ENCODE results near the gene ULK4.
"Not testable (repeated sequence)": the region's sequence is repeated elsewhere in the genome, so short reads cannot be mapped to it uniquely, and the experiment has no call there.

Gene ULK4

DNA sequence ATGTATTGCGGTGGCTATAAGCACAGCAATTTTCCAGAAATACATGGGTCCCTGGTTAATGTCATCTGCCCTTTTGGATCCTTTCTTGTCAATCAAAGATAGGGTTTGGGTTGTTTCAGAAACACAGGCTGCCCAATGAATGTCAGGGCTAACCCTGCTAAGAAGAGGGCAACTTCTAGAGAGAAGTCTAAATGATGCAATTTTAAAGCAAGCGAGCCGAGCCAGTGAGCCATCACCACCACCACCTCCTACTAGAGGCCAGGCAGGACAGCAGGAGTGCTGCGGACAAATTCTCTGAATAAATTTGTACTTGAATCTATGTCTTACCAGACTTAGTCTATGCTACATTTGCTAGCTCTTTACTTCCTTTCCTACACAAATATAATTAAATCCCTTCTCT lies 514.2 kb downstream of the ULK4 start:
- Histone ChIP-seq H3K9me3 (ENCODE audit: control insufficient read depth in 2 of 2, low read length in 2 of 2) (no peaks in the 10 kb centered on the region), H3K36me3 (ENCODE audit: control insufficient read depth in 2 of 2, insufficient read depth in 2 of 2, low read length in 2 of 2) (no peaks in the 10 kb centered on the region), H3K27me3 (ENCODE audit: control insufficient read depth in 1 of 2, insufficient read depth in 2 of 2, low read length in 2 of 2) (no peaks in the 10 kb centered on the region), H3K9ac (ENCODE audit: low read length in 2 of 2) (no peak overlapping the region), H3K4me3 (ENCODE audit: low read length in 2 of 2) (no peak overlapping the region), H3K27ac (ENCODE audit: low read length) (no peak overlapping the region), H3K4me1 (ENCODE audit: control insufficient read depth, insufficient read depth, low read length) (no peaks in the 10 kb centered on the region)

DNA sequence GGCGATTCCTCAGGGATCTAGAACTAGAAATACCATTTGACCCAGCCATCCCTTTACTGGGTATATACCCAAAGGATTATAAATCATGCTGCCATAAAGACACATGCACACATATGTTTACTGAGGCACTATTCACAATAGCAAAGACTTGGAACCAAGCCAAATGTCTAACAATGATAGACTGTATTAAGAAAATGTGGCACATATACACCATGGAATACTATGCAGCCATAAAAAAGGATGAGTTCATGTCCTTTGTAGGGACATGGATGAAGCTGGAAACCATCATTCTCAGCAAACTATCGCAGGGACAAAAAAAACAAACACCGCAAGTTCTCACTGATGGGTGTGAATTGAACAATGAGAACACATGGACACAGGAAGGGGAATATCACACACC lies 515.6 kb downstream of the ULK4 start:
- H3K9me3 ChIP-seq (ENCODE audit: control insufficient read depth in 2 of 2, low read length in 2 of 2); H3K9ac ChIP-seq (ENCODE audit: low read length in 2 of 2); H3K4me1 ChIP-seq (ENCODE audit: control insufficient read depth, insufficient read depth, low read length); H3K36me3 ChIP-seq (ENCODE audit: control insufficient read depth in 2 of 2, insufficient read depth in 2 of 2, low read length in 2 of 2); H3K27ac ChIP-seq (ENCODE audit: low read length); H3K4me3 ChIP-seq (ENCODE audit: low read length in 2 of 2); H3K27me3 ChIP-seq (ENCODE audit: control insufficient read depth in 1 of 2, insufficient read depth in 2 of 2, low read length in 2 of 2): not testable (repeated sequence)

DNA sequence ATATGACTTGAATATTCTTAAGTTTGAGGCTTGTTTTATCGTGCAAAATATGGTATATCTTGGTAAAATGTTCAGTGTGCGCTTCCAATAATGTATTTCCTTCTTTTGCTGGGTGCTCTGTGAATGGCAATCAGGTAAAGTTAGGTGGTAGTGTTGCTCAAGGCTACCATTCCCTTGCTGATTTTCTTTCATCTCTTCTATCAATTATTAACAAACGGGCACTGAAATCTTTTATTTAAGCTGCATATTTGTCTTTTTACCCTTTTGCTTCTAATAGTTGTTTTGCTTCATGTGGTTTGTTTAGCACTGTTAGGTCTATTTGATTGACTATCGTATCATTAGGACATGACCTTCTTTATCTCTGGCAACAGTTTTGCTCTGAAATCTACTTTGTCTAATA lies 520.3 kb downstream of the ULK4 start:
- Histone ChIP-seq H3K27ac (ENCODE audit: low read length) (no peak overlapping the region), H3K9me3 (ENCODE audit: control insufficient read depth in 2 of 2, low read length in 2 of 2) (no peaks in the 10 kb centered on the region), H3K9ac (ENCODE audit: low read length in 2 of 2) (no peak overlapping the region), H3K36me3 (ENCODE audit: control insufficient read depth in 2 of 2, insufficient read depth in 2 of 2, low read length in 2 of 2) (no peaks in the 10 kb centered on the region), H3K4me1 (ENCODE audit: control insufficient read depth, insufficient read depth, low read length) (no peaks in the 10 kb centered on the region), H3K27me3 (ENCODE audit: control insufficient read depth in 1 of 2, insufficient read depth in 2 of 2, low read length in 2 of 2) (no peaks in the 10 kb centered on the region), H3K4me3 (ENCODE audit: low read length in 2 of 2) (no peak overlapping the region)

DNA sequence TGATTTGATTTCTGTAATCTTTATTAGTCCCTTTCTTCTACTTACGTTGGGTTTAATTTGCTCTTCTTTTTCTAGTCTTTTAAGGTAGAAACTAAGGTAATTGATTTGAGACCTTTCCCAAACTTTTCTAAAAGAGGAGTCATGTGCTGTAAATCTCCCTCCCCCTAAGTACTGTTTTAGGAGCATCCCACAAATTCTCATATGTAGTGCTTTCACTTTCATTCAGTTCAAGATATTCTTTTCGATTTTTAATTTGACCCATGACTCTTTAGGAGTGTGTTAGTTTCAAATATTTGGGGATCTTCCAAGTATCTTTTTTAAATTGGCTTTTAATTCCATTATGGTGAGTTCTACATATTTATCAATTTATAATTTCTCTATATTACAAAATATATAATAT lies 520.8 kb downstream of the ULK4 start:
- H3K27me3 ChIP-seq (ENCODE audit: control insufficient read depth in 1 of 2, insufficient read depth in 2 of 2, low read length in 2 of 2): no peaks in the 10 kb centered on the region
- H3K4me3 ChIP-seq (ENCODE audit: low read length in 2 of 2): no peak overlapping the region
- no peaks in the 10 kb centered on the region for H3K9me3 ChIP-seq (ENCODE audit: control insufficient read depth in 2 of 2, low read length in 2 of 2)
- H3K36me3 ChIP-seq (ENCODE audit: control insufficient read depth in 2 of 2, insufficient read depth in 2 of 2, low read length in 2 of 2): no peaks in the 10 kb centered on the region
- H3K27ac ChIP-seq (ENCODE audit: low read length): no peak overlapping the region
- H3K9ac ChIP-seq (ENCODE audit: low read length in 2 of 2): no peak overlapping the region
- H3K4me1 ChIP-seq (ENCODE audit: control insufficient read depth, insufficient read depth, low read length): no peaks in the 10 kb centered on the region

DNA sequence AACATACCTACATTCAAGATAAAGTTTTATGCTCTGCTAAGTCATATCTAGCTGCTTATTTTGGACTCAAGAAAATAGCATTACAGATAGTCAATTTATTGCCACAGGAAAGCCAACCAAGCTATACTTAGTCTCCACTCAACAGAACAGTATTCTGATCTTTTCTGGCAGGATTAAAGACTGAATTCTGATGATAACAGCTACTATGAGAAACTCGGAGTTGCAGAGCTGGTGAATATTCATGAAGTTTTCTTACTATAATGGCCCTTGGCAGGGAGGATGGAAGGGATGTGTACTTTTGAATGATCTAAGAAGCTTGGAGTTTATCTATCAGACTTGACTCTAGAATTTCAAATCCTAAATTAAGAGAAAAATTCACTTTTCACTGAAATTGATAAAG lies 524.9 kb downstream of the ULK4 start:
- H3K36me3 ChIP-seq (ENCODE audit: control insufficient read depth in 2 of 2, insufficient read depth in 2 of 2, low read length in 2 of 2): no peaks in the 10 kb centered on the region
- no peaks in the 10 kb centered on the region for H3K9me3 ChIP-seq (ENCODE audit: control insufficient read depth in 2 of 2, low read length in 2 of 2)
- H3K4me1 ChIP-seq (ENCODE audit: control insufficient read depth, insufficient read depth, low read length): no peaks in the 10 kb centered on the region
- H3K4me3 ChIP-seq (ENCODE audit: low read length in 2 of 2): no peak overlapping the region
- no peak overlapping the region for H3K9ac ChIP-seq (ENCODE audit: low read length in 2 of 2)
- H3K27me3 ChIP-seq (ENCODE audit: control insufficient read depth in 1 of 2, insufficient read depth in 2 of 2, low read length in 2 of 2): no peaks in the 10 kb centered on the region
- H3K27ac ChIP-seq (ENCODE audit: low read length): no peak overlapping the region

DNA sequence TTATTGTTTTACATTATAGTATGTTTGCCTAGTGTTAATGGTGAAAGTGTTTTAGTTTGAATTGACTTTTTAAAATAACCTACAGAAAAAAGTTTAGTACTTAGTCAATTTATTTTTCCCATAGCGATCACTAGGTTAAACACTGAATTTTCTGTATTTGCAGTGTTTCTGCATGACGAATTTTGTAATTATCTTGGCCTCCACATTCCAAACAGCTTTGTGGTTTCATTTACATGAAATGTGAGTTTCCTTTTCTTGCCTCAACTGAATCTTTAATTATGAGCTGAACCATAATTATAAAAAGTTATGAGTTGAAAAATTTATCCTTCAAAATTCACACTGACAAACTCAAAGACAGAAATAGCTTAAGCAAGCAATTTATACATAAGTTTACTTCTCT lies 527.1 kb downstream of the ULK4 start:
- H3K4me1 ChIP-seq (ENCODE audit: control insufficient read depth, insufficient read depth, low read length): no peaks in the 10 kb centered on the region
- no peaks in the 10 kb centered on the region for H3K27me3 ChIP-seq (ENCODE audit: control insufficient read depth in 1 of 2, insufficient read depth in 2 of 2, low read length in 2 of 2)
- H3K36me3 ChIP-seq (ENCODE audit: control insufficient read depth in 2 of 2, insufficient read depth in 2 of 2, low read length in 2 of 2): no peaks in the 10 kb centered on the region
- no peak overlapping the region for H3K27ac ChIP-seq (ENCODE audit: low read length)
- no peaks in the 10 kb centered on the region for H3K9me3 ChIP-seq (ENCODE audit: control insufficient read depth in 2 of 2, low read length in 2 of 2)
- no peak overlapping the region for H3K9ac ChIP-seq (ENCODE audit: low read length in 2 of 2)
- no peak overlapping the region for H3K4me3 ChIP-seq (ENCODE audit: low read length in 2 of 2)

DNA sequence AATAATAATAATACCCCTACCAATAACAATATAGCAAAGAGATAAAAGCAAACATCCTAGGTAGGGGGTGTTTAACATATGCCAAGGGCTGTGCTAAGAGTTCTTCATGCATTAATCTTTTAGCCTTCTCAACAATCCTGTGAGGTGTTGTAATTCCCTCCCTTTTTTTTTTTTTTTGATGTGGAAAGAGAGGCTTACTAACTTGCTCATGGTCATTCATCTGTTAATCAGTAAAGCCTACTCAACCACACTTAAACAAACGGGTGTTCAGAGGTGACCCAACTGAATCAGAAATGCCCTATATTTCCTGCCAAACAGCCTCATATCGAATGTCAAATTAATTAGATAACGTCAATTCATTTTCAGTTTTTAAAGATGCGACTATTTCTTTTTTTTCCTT lies 530.5 kb downstream of the ULK4 start:
- Histone ChIP-seq H3K4me1 (ENCODE audit: control insufficient read depth, insufficient read depth, low read length) (no peaks in the 10 kb centered on the region), H3K27ac (ENCODE audit: low read length) (no peak overlapping the region), H3K27me3 (ENCODE audit: control insufficient read depth in 1 of 2, insufficient read depth in 2 of 2, low read length in 2 of 2) (no peaks in the 10 kb centered on the region), H3K4me3 (ENCODE audit: low read length in 2 of 2) (no peak overlapping the region), H3K36me3 (ENCODE audit: control insufficient read depth in 2 of 2, insufficient read depth in 2 of 2, low read length in 2 of 2) (no peaks in the 10 kb centered on the region), H3K9ac (ENCODE audit: low read length in 2 of 2) (no peak overlapping the region), H3K9me3 (ENCODE audit: control insufficient read depth in 2 of 2, low read length in 2 of 2) (no peaks in the 10 kb centered on the region)

DNA sequence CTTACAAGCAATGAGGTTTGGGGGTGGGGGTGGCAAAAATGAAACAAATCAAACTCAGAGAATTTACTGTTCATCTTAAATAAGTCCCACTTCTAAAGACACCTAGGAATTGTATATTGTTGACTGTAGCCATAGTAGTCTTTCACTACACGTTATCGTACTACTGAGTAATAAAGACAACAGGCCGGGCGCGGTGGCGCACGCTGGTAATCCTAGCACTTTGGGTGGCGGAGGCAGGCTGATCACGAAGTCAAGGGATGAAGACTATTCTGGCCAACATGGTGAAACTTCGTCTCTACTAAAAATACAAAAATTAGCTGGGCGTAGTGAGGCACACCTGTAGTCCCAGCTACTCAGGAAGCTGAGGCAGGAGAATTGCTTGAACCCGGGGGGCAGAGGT lies 531.0 kb downstream of the ULK4 start:
- Histone ChIP-seq H3K36me3 (ENCODE audit: control insufficient read depth in 2 of 2, insufficient read depth in 2 of 2, low read length in 2 of 2) (no peaks in the 10 kb centered on the region), H3K27me3 (ENCODE audit: control insufficient read depth in 1 of 2, insufficient read depth in 2 of 2, low read length in 2 of 2) (no peaks in the 10 kb centered on the region), H3K4me3 (ENCODE audit: low read length in 2 of 2) (no peak overlapping the region), H3K4me1 (ENCODE audit: control insufficient read depth, insufficient read depth, low read length) (no peaks in the 10 kb centered on the region), H3K9ac (ENCODE audit: low read length in 2 of 2) (no peak overlapping the region), H3K27ac (ENCODE audit: low read length) (no peak overlapping the region), H3K9me3 (ENCODE audit: control insufficient read depth in 2 of 2, low read length in 2 of 2) (no peaks in the 10 kb centered on the region)

DNA sequence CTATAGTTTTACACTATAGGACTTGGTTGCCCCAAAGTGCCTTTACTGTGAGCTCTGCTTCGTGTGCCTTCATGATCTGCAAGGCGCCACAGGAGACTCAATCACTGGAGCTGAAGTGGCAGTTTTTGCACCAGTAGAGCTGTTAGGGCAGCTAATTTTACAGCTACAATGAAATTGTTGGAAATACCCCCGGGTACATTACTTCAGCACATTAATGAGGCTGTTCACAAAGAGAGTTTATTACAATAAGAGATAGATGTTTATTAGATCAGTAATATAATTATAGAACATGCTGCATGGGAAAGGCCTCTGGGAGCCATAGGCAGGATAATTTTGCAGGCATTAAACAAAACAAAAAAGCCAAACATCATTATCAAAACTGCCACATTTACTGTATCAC lies 531.5 kb downstream of the ULK4 start:
- Histone ChIP-seq H3K27ac (ENCODE audit: low read length) (no peak overlapping the region), H3K27me3 (ENCODE audit: control insufficient read depth in 1 of 2, insufficient read depth in 2 of 2, low read length in 2 of 2) (no peaks in the 10 kb centered on the region), H3K4me3 (ENCODE audit: low read length in 2 of 2) (no peak overlapping the region), H3K4me1 (ENCODE audit: control insufficient read depth, insufficient read depth, low read length) (no peaks in the 10 kb centered on the region), H3K36me3 (ENCODE audit: control insufficient read depth in 2 of 2, insufficient read depth in 2 of 2, low read length in 2 of 2) (no peaks in the 10 kb centered on the region), H3K9ac (ENCODE audit: low read length in 2 of 2) (no peak overlapping the region), H3K9me3 (ENCODE audit: control insufficient read depth in 2 of 2, low read length in 2 of 2) (no peaks in the 10 kb centered on the region)

DNA sequence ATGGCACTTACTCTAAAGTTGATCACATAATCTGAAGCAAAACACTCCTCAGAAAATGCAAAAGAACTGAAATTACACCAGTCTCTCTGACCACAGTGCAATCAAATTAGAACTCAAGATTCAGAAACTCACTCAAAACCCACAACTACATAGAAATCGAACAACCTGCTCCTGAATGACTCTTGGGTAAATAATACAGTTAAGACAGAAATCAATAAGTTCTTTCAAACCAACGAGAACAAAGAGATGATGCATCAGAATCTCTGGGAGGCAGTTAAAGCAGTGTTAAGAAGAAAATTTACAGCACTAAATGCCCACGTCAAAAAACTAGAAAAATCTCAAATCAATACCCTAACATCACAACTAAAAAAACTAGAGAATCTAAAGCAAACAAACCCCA lies 535.4 kb downstream of the ULK4 start:
- Histone ChIP-seq H3K27me3 (ENCODE audit: control insufficient read depth in 1 of 2, insufficient read depth in 2 of 2, low read length in 2 of 2) (no peaks in the 10 kb centered on the region), H3K9ac (ENCODE audit: low read length in 2 of 2) (no peak overlapping the region), H3K27ac (ENCODE audit: low read length) (no peak overlapping the region), H3K4me1 (ENCODE audit: control insufficient read depth, insufficient read depth, low read length) (no peaks in the 10 kb centered on the region), H3K36me3 (ENCODE audit: control insufficient read depth in 2 of 2, insufficient read depth in 2 of 2, low read length in 2 of 2) (no peaks in the 10 kb centered on the region), H3K9me3 (ENCODE audit: control insufficient read depth in 2 of 2, low read length in 2 of 2) (no peaks in the 10 kb centered on the region), H3K4me3 (ENCODE audit: low read length in 2 of 2) (no peak overlapping the region)

DNA sequence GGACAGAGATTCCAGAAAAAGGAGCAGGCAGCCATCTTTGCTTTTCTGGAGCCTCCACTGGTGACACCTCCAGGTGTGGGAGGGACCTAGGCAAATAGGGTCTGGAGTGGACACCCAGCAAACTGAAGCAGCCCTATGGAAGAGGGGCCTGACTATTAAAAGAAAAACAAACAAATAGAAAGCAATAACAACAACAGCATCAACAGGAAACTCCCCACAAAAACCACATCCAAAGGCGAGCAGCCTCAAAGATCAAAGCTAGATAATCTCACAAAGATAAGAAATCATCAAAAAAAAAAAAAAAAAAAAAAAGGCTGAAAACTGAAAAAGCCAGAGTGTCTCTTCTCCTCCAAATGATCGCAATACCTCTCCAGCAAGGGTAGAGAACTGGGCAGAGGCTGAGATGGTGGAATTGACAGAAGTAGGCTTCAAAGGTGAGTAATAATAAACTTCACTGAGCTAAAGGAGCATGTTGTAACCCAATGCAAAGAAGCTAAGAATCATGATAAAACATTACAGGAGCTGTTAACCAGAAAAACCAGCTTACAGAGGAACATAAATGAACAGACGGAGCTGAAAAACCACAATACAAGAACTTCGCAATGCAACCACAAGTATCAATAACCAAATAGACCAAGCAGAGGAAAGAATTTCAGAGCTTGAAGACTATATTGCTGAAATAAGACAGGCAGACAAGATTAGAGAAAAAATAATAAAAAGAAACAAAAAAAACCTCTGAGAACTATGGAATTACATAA lies 537.2 kb downstream of the ULK4 start:
- Histone ChIP-seq H3K4me3 (ENCODE audit: low read length in 2 of 2) (no peak overlapping the region), H3K9me3 (ENCODE audit: control insufficient read depth in 2 of 2, low read length in 2 of 2) (no peaks in the 10 kb centered on the region), H3K27ac (ENCODE audit: low read length) (no peak overlapping the region), H3K9ac (ENCODE audit: low read length in 2 of 2) (no peak overlapping the region), H3K27me3 (ENCODE audit: control insufficient read depth in 1 of 2, insufficient read depth in 2 of 2, low read length in 2 of 2) (no peaks in the 10 kb centered on the region), H3K4me1 (ENCODE audit: control insufficient read depth, insufficient read depth, low read length) (no peaks in the 10 kb centered on the region), H3K36me3 (ENCODE audit: control insufficient read depth in 2 of 2, insufficient read depth in 2 of 2, low read length in 2 of 2) (no peaks in the 10 kb centered on the region)

Measured in stomach smooth muscle (tissue), 2 donors.